Endothelial cell of umbilical vein (primary cell): Measurements from ENCODE around the gene SRBD1.

Experiments
- POLR2AphosphoS5 ChIP-seq: IDR thresholded peaks from 2 replicates; pipeline ENCODE4 v1.6.1; 2012; ENCODE audit warnings: low read depth, mild to moderate bottlenecking, control low read depth, low read length, moderate library complexity; ENCODE audit not compliant: insufficient read depth
- TF ChIP-seq, protein P1 (sequence below), 2 donors: IDR thresholded peaks; 1 replicate in 1 of 2; 2 replicates in 1 of 2; pipeline ENCODE4 v1.5.1; 2011; ENCODE audit warnings: low read length in 2 of 2, mild to moderate bottlenecking in 2 of 2, moderate library complexity in 2 of 2, control low read depth in 1 of 2, inconsistent platforms in 1 of 2, low read depth in 1 of 2; ENCODE audit not compliant: insufficient read depth in 1 of 2; ENCODE audit errors: extremely low read depth in 1 of 2

DNA sequence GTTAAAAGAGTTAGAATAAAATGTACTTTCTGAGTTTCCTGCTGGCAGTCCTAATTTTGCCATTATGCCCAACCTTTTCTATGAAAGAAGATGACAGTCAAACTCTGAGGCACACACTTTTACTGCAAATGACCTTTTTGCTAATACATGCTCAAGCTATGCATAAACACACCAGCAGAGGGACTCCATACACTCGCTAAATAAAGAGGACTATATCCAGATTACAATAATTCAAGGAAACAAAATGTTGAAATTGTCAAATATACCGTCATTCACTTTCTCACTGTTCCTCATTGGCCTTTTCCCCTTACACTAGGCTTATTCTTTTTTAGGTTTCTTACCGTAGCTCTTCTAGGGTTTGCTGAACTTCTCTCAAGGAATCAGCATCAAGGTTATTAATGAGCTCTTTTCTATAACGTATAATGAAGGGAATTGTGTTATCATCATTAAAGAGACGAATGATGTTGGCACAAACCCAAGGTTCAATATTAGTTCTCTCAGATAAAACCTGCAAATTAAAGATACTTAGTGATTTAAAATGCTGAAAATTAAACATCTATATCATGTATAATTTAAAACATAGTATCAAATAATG lies 25.7 kb downstream of the SRBD1 start:
- TF ChIP-seq, protein P1, sequence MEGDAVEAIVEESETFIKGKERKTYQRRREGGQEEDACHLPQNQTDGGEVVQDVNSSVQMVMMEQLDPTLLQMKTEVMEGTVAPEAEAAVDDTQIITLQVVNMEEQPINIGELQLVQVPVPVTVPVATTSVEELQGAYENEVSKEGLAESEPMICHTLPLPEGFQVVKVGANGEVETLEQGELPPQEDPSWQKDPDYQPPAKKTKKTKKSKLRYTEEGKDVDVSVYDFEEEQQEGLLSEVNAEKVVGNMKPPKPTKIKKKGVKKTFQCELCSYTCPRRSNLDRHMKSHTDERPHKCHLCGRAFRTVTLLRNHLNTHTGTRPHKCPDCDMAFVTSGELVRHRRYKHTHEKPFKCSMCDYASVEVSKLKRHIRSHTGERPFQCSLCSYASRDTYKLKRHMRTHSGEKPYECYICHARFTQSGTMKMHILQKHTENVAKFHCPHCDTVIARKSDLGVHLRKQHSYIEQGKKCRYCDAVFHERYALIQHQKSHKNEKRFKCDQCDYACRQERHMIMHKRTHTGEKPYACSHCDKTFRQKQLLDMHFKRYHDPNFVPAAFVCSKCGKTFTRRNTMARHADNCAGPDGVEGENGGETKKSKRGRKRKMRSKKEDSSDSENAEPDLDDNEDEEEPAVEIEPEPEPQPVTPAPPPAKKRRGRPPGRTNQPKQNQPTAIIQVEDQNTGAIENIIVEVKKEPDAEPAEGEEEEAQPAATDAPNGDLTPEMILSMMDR (IDR thresholded peaks at IDR 0.05; ENCODE audit: extremely low read depth in 1 of 2, insufficient read depth in 1 of 2, low read depth in 1 of 2, low read length in 2 of 2), result peak; percentile 58 to 59
- TF ChIP-seq POLR2AphosphoS5, result no peak
